GM21360 (cell line): ENCODE data around the gene DOK5.
"Not testable (repeated sequence)": the region's sequence is repeated elsewhere in the genome, so short reads cannot be mapped to it uniquely, and the experiment has no call there.

Experiments used
- ATAC-seq: cut with Tn5 transposase; IDR thresholded peaks from one replicate; pipeline ENCODE4 v1.9.1; 2021; ENCODE audit warnings: mild to moderate bottlenecking, moderate library complexity; ENCODE audit not compliant: unreplicated experiment

Gene DOK5

GRCh38 chr20:54475334-54476168 is at the start of gene DOK5:
Gene DOK5 (plus strand): TSS chr20:54475593. CDS start chr20:54475947, 354 bp downstream.
- no peak for ATAC-seq

GRCh38 chr20:54429364-54429763 is 46.0 kb upstream of the DOK5 start:
- no peak for ATAC-seq

- no peak for ATAC-seq
Observed at GRCh38 chr20:54431156-54431944, 44.0 kb upstream of the DOK5 start.

GRCh38 chr20:54432966-54433365 is 42.4 kb upstream of the DOK5 start:
- ATAC-seq: no peak

- no peak for ATAC-seq
Observed at GRCh38 chr20:54433636-54434035, 41.8 kb upstream of the DOK5 start.

GRCh38 chr20:54434196-54434595 is 41.2 kb upstream of the DOK5 start:
- ATAC-seq: no peak

GRCh38 chr20:54435015-54435414 is 40.4 kb upstream of the DOK5 start:
- ATAC-seq: no peak

GRCh38 chr20:54436410-54436809 is 39.0 kb upstream of the DOK5 start:
- ATAC-seq: not testable (repeated sequence)

- no peak for ATAC-seq
Observed at GRCh38 chr20:54438166-54438565, 37.2 kb upstream of the DOK5 start.

GRCh38 chr20:54450207-54450606 is 25.2 kb upstream of the DOK5 start:
- ATAC-seq: no peak

GRCh38 chr20:54451171-54451570 is 24.2 kb upstream of the DOK5 start:
- no peak for ATAC-seq

GRCh38 chr20:54452277-54452676 is 23.1 kb upstream of the DOK5 start:
- no peak for ATAC-seq

- ATAC-seq: no peak
Observed at GRCh38 chr20:54454982-54455381, 20.4 kb upstream of the DOK5 start.

- ATAC-seq: no peak
Observed at GRCh38 chr20:54456423-54456822, 19.0 kb upstream of the DOK5 start.

- no peak for ATAC-seq
Observed at GRCh38 chr20:54456961-54457360, 18.4 kb upstream of the DOK5 start.

- ATAC-seq: no peak
Observed at GRCh38 chr20:54458219-54458618, 17.2 kb upstream of the DOK5 start.

GRCh38 chr20:54459279-54459678 is 16.1 kb upstream of the DOK5 start:
- ATAC-seq: no peak

- ATAC-seq: no peak
Observed at GRCh38 chr20:54464003-54464402, 11.4 kb upstream of the DOK5 start.

- ATAC-seq: no peak
Observed at GRCh38 chr20:54466127-54466526, 9.3 kb upstream of the DOK5 start.

GRCh38 chr20:54467622-54468021 is 7.8 kb upstream of the DOK5 start:
- no peak for ATAC-seq

GRCh38 chr20:54468082-54468481 is 7.3 kb upstream of the DOK5 start:
- no peak for ATAC-seq

- ATAC-seq: no peak
Observed at GRCh38 chr20:54469293-54469692, 6.1 kb upstream of the DOK5 start.
